ENCODE data around the gene ATP2C2.

GRCh38 chr16:84451781-84452180, 83.4 kb downstream of the ATP2C2 start:
- TF ChIP-seq CTCF (IDR thresholded peaks at IDR 0.05) (no peak), POLR2A (IDR thresholded peaks at IDR 0.05) (no peak)
